Tibial nerve (tissue), 4 donors: ENCODE results near the gene DUOXA2. TPM values are rescaled to one million over a fixed set of nuclear protein-coding genes. Genes with fewer than 3 reads are reported as not detected.
A peak's percentile ranks its signal among the peaks of the same experiment; 100 is the strongest.

ENCODE experiments used
- DNase-seq, 2 donors: peaks; one replicate each; pipeline ENCODE4 v3.0.0-alpha.2; 2019; ENCODE audit warnings: low spot score in 2 of 2
- H3K27ac ChIP-seq, 4 donors: fragments of 200-600 bp; sonication (generic) in 3 of 4; one replicate each; pipeline ENCODE4 v1.5.1; 2017 to 2019; ENCODE audit warnings: mild to moderate bottlenecking in 1 of 4
- H3K27me3 ChIP-seq, 2 donors: fragments of 200-600 bp; sonication (generic) in 1 of 2; one replicate each; pipeline versions ENCODE4 v1.5.1 to v1.6.0; 2017 to 2019
- H3K36me3 ChIP-seq, 3 donors: fragments of 200-600 bp; sonication (generic); one replicate each; pipeline ENCODE4 v1.5.1; 2018 to 2019
- H3K4me1 ChIP-seq, 4 donors: fragments of 200-600 bp; sonication (generic) in 3 of 4; one replicate each; pipeline ENCODE4 v1.5.1; 2017 to 2019
- H3K4me3 ChIP-seq, 4 donors: fragments of 200-600 bp; sonication (generic) in 3 of 4; one replicate each; pipeline ENCODE4 v1.5.1; 2017 to 2019; ENCODE audit warnings: mild to moderate bottlenecking in 1 of 4, moderate library complexity in 1 of 4
- H3K9me3 ChIP-seq, 4 donors: fragments of 200-600 bp; sonication (generic) in 3 of 4; one replicate each; pipeline ENCODE4 v1.5.1; 2017 to 2019
- CTCF ChIP-seq, 5 experiments: fragments of 200-600 bp in 3 of 5; fragments of 450-650 bp in 2 of 5; sonication (generic) in 3 of 5; IDR thresholded peaks; one replicate each; pipeline ENCODE4 v1.5.1; 2016 to 2019; ENCODE audit warnings: antibody characterized with exemption in 5 of 5, mild to moderate bottlenecking in 3 of 5, moderate library complexity in 2 of 5
- EP300 ChIP-seq, 2 donors: sonication (generic); formaldehyde crosslinking; IDR thresholded peaks; one replicate each; pipeline ENCODE4 v1.6.1; 2017; ENCODE audit warnings: antibody characterized with exemption in 2 of 2, mild to moderate bottlenecking in 1 of 2
- POLR2A ChIP-seq, 2 donors: fragments of 450-650 bp; IDR thresholded peaks; one replicate each; pipeline ENCODE4 v1.6.1; 2017; ENCODE audit warnings: antibody characterized with exemption in 2 of 2, mild to moderate bottlenecking in 2 of 2, moderate library complexity in 2 of 2
- WGBS, 2 donors: methylation state at CpG; one replicate each; pipeline ENCODE4 v1.1.5; 2018; 5-methylcytosine and 5-hydroxymethylcytosine counted together
- total RNA-seq, 4 donors: library from RNA; depleted of rRNA; stranded (reverse); fragments of >200 nt; gene quantifications; one replicate each; pipeline ENCODE4 v1.1.0, GENCODE V29; 2016

DUOXA2 gene
- total RNA-seq, 4 donors from 2014 or later, result not detected

GRCh38 chr15:45126535-45127158 is 12.5 kb downstream of the DUOXA2 start:
- Histone ChIP-seq H3K27me3 (peaks cover 0 to 63% of the 10 kb centered on the region in 2 donors), H3K4me3 (no peak overlapping the region), H3K9me3 (no peaks in the 10 kb centered on the region), H3K27ac (no peak overlapping the region), H3K36me3 (no peaks in the 10 kb centered on the region), H3K4me1 (peaks cover 0 to 21% (median 11%) of the 10 kb centered on the region in 4 donors)
- TF ChIP-seq CTCF (IDR thresholded peaks at IDR 0.05), result peak in 4 of 5 experiments; percentile 18 to 52 (median 43)
- no peak for TF ChIP-seq POLR2A (IDR thresholded peaks at IDR 0.05)
- TF ChIP-seq EP300 (IDR thresholded peaks at IDR 0.05), result no peak
- 78 to 82% methylated on average over 2 of the region's 2 CpGs for WGBS, 2 donors
- no peak for DNase-seq

- H3K9me3 ChIP-seq, result no peaks in the 10 kb centered on the region
- H3K27me3 ChIP-seq, result peaks cover 0 to 60% of the 10 kb centered on the region in 2 donors
- peak overlapping the region in 1 of 4 donors; percentile 51 for H3K27ac ChIP-seq
- peak overlapping the region; percentile 19 to 59 (median 41) for H3K4me3 ChIP-seq
- no peaks in the 10 kb centered on the region for H3K36me3 ChIP-seq
- no peak for DNase-seq
- no peak for TF ChIP-seq EP300 (IDR thresholded peaks at IDR 0.05)
- no peak for TF ChIP-seq POLR2A (IDR thresholded peaks at IDR 0.05)
- no peak for TF ChIP-seq CTCF (IDR thresholded peaks at IDR 0.05)
- 3 to 8% methylated on average over 31 to 41 of the region's 47 CpGs for WGBS, 2 donors
- peaks cover 0 to 21% (median 11%) of the 10 kb centered on the region in 4 donors for H3K4me1 ChIP-seq
Measured at GRCh38 chr15:45128971-45129639, 15.0 kb downstream of the DUOXA2 start.

- Histone ChIP-seq H3K27ac (peak within 1 kb of the TSS in 1 of 4 donors; percentile 51), H3K36me3 (no peaks in the 10 kb centered on the region), H3K4me1 (peaks cover 0 to 21% (median 11%) of the 10 kb centered on the region in 4 donors), H3K4me3 (peak within 1 kb of the TSS; percentile 19 to 59 (median 41)), H3K9me3 (no peaks in the 10 kb centered on the region), H3K27me3 (peaks cover 0 to 66% of the 10 kb centered on the region in 2 donors)
- no peak for DNase-seq
- no peak for TF ChIP-seq CTCF (IDR thresholded peaks at IDR 0.05)
- no peak for TF ChIP-seq POLR2A (IDR thresholded peaks at IDR 0.05)
- no peak for TF ChIP-seq EP300 (IDR thresholded peaks at IDR 0.05)
- 1 to 5% methylated on average over 27 to 35 of the region's 46 CpGs for WGBS, 2 donors
Measured at GRCh38 chr15:45129651-45130129, 15.6 kb downstream of the DUOXA2 start, which contains the start of the genes DUOX1 and DUOXA1. DUOX1 (plus strand) TSS chr15:45129994; CDS start chr15:45131967, 1,973 bp downstream. DUOXA1 (minus strand) TSS chr15:45129879; CDS start chr15:45123014, 6,865 bp downstream.

GRCh38 chr15:45130291-45131000 is 16.3 kb downstream of the DUOXA2 start:
- TF ChIP-seq POLR2A (IDR thresholded peaks at IDR 0.05), result no peak
- no peak for TF ChIP-seq CTCF (IDR thresholded peaks at IDR 0.05)
- no peak for TF ChIP-seq EP300 (IDR thresholded peaks at IDR 0.05)
- Histone ChIP-seq H3K27ac (no peak overlapping the region), H3K9me3 (no peaks in the 10 kb centered on the region), H3K36me3 (no peaks in the 10 kb centered on the region), H3K27me3 (peaks cover 0 to 70% of the 10 kb centered on the region in 2 donors), H3K4me1 (peaks cover 0 to 29% (median 18%) of the 10 kb centered on the region in 4 donors), H3K4me3 (peak overlapping the region in 2 of 4 donors; percentile 32 to 59)
- no peak for DNase-seq
- 76 to 84% methylated on average over 6 to 7 of the region's 7 CpGs for WGBS, 2 donors
